B cell (primary cell): Measurements from ENCODE around the gene SFXN2. TPM values are rescaled to one million over a fixed set of nuclear protein-coding genes. Genes with fewer than 3 reads are reported as not detected.
A peak's percentile ranks its signal among the peaks of the same experiment; 100 is the strongest.

ENCODE experiments used
- ATAC-seq: fragments of 200-7000 bp; cut with Tn5 transposase; one replicate; pipeline ENCODE4 v1.10.0; 2021; ENCODE audit warnings: low read depth, mild to moderate bottlenecking, moderate number of reproducible peaks, moderate library complexity
- CTCF ChIA-PET: fragments of 350-600 bp; sonication (Branson Sonifier 250); formaldehyde crosslinking; loops from one replicate; lab custom pipeline; 2021; ENCODE audit warnings: antibody characterized with exemption, inconsistent platforms; lab: Charles Lee
- POLR2A ChIA-PET: fragments of 350-600 bp; sonication (Branson Sonifier 250); formaldehyde crosslinking; loops from one replicate; lab custom pipeline; 2021; ENCODE audit warnings: antibody characterized with exemption; lab: Charles Lee
- DNase-seq: peaks from one replicate; pipeline ENCODE4 v3.0.0; 2013
- H2AFZ ChIP-seq: 2 replicates; pipeline ENCODE4 v1.6.1; 2012; ENCODE audit warnings: mild to moderate bottlenecking, low read depth, low read length; ENCODE audit not compliant: insufficient read depth, poor library complexity, severe bottlenecking
- H3K27ac ChIP-seq, 2 donors: 1 replicate in 1 of 2; 2 replicates in 1 of 2; pipeline ENCODE4 v1.5.1; 2012 to 2013; ENCODE audit warnings: low read length in 2 of 2, mild to moderate bottlenecking in 2 of 2, moderate library complexity in 1 of 2
- H3K27me3 ChIP-seq, 4 experiments: fragments of 200-600 bp in 1 of 4; sonication (generic) in 1 of 4; replicated peaks in 1 of 4; 1 replicate in 2 of 4; 2 replicates in 2 of 4; pipeline versions ENCODE4 v1.6.1 to v1.7.0; 2013 to 2016; ENCODE audit warnings: low read length in 3 of 4, mild to moderate bottlenecking in 2 of 4, mixed read lengths in 1 of 4, moderate library complexity in 1 of 4; ENCODE audit not compliant: insufficient read depth in 4 of 4, control insufficient read depth in 3 of 4; ENCODE audit errors: control extremely low read depth in 1 of 4
- H3K36me3 ChIP-seq, 2 experiments: replicated peaks in 1 of 2; 1 replicate in 1 of 2; 2 replicates in 1 of 2; pipeline versions ENCODE4 v1.6.1 to v1.7.1; 2013; ENCODE audit warnings: low read length in 1 of 2; ENCODE audit not compliant: insufficient read depth in 2 of 2, control insufficient read depth in 1 of 2; ENCODE audit errors: control extremely low read depth in 1 of 2, extremely low read depth in 1 of 2
- H3K4me1 ChIP-seq, 2 donors: fragments of 200-600 bp in 1 of 2; sonication (generic) in 1 of 2; 1 replicate in 1 of 2; 2 replicates in 1 of 2; pipeline versions ENCODE4 v1.5.1 to v1.6.1; 2013 to 2017; ENCODE audit warnings: low read length in 2 of 2; ENCODE audit not compliant: control insufficient read depth in 2 of 2, insufficient read depth in 2 of 2
- H3K4me2 ChIP-seq: replicated peaks from 2 replicates; pipeline ENCODE3; 2012; ENCODE audit warnings: mild to moderate bottlenecking, low read depth, low read length; ENCODE audit not compliant: poor library complexity, severe bottlenecking
- H3K4me3 ChIP-seq, 5 experiments: fragments of 200-600 bp in 1 of 5; sonication (generic) in 1 of 5; 1 replicate in 3 of 5; 2 replicates in 2 of 5; pipeline versions ENCODE4 v1.5.1 to v1.7.0; 2011 to 2016; ENCODE audit warnings: low read length in 4 of 5, mild to moderate bottlenecking in 4 of 5, low read depth in 2 of 5, control low read depth in 1 of 5, moderate library complexity in 1 of 5; ENCODE audit not compliant: insufficient read depth in 1 of 5; ENCODE audit errors: control extremely low read depth in 1 of 5, extremely low read depth in 1 of 5
- H3K79me2 ChIP-seq: fragments of 200-600 bp; sonication (generic); one replicate; pipeline ENCODE4 v1.6.0; 2016; ENCODE audit warnings: low read length; ENCODE audit not compliant: control insufficient read depth, insufficient read depth
- H3K9ac ChIP-seq: fragments of 200-600 bp; sonication (generic); 2 replicates; pipeline ENCODE4 v1.6.1; 2017; ENCODE audit warnings: mild to moderate bottlenecking, low read length, moderate library complexity
- H3K9me3 ChIP-seq, 3 donors: one replicate each; pipeline versions ENCODE4 v1.6.1 to v1.7.1; 2013; ENCODE audit warnings: low read length in 2 of 3; ENCODE audit not compliant: control insufficient read depth in 2 of 3, insufficient read depth in 1 of 3; ENCODE audit errors: control extremely low read depth in 1 of 3
- H4K20me1 ChIP-seq: 2 replicates; pipeline ENCODE4 v1.6.0; 2012; ENCODE audit warnings: mild to moderate bottlenecking, low read length; ENCODE audit not compliant: insufficient read depth, control insufficient read depth, poor library complexity, severe bottlenecking
- H3K27ac Mint-ChIP-seq: one replicate; pipeline ENCODE4 v1.8.0; 2021; ENCODE audit warnings: mixed read lengths
- H3K27me3 Mint-ChIP-seq: one replicate; pipeline ENCODE4 v1.8.0; 2021; ENCODE audit warnings: mixed read lengths
- H3K4me1 Mint-ChIP-seq: one replicate; pipeline ENCODE4 v1.8.0; 2021; ENCODE audit warnings: mixed read lengths
- H3K4me3 Mint-ChIP-seq: one replicate; pipeline ENCODE4 v1.8.0; 2021; ENCODE audit warnings: mixed read lengths
- H3K9me3 Mint-ChIP-seq: one replicate; pipeline ENCODE4 v1.8.0; 2022; ENCODE audit warnings: mixed read lengths; ENCODE audit not compliant: insufficient read depth
- CTCF ChIP-seq: fragments of 200-600 bp; IDR thresholded peaks from one replicate; pipeline ENCODE4 v1.8.0; 2022; ENCODE audit warnings: antibody characterized with exemption, mild to moderate bottlenecking
- EZH2 ChIP-seq: IDR thresholded peaks from 2 replicates; pipeline ENCODE4 v1.6.1; 2012; ENCODE audit warnings: borderline replicate concordance, low read depth, mild to moderate bottlenecking, moderate library complexity, low read length; ENCODE audit not compliant: insufficient read depth, poor library complexity, severe bottlenecking
- WGBS: methylation state at CpG from one replicate; pipeline ENCODE4 v1.1.5; 2013; ENCODE audit warnings: missing lambda C conversion rate; ENCODE audit not compliant: insufficient coverage; 5-methylcytosine and 5-hydroxymethylcytosine counted together
- intact Hi-C: fragments of 100-400 bp; cut with micrococcal nuclease; formaldehyde crosslinking; loops from one replicate; pipeline ENCODE4 v1.10.0; 2022
- polyA plus RNA-seq: library from polyadenylated mRNA; depleted of rRNA; stranded (reverse); fragments of >200 nt; gene quantifications from 2 replicates; pipeline ENCODE4 v1.2.3, GENCODE V29; 2012
- total RNA-seq, 2 donors: library from RNA; stranded (reverse); fragments of 120-200 nt in 1 of 2; gene quantifications; 1 replicate in 1 of 2; 2 replicates in 1 of 2; pipeline versions ENCODE4 v1.2.3 to v1.2.4, GENCODE V29; 2013 to 2022

SFXN2 gene
- total and polyA plus RNA-seq, 2 donors (not counting 1 experiment from before 2014, with no cell fraction given): 8.1 to 23.5 TPM

DNA sequence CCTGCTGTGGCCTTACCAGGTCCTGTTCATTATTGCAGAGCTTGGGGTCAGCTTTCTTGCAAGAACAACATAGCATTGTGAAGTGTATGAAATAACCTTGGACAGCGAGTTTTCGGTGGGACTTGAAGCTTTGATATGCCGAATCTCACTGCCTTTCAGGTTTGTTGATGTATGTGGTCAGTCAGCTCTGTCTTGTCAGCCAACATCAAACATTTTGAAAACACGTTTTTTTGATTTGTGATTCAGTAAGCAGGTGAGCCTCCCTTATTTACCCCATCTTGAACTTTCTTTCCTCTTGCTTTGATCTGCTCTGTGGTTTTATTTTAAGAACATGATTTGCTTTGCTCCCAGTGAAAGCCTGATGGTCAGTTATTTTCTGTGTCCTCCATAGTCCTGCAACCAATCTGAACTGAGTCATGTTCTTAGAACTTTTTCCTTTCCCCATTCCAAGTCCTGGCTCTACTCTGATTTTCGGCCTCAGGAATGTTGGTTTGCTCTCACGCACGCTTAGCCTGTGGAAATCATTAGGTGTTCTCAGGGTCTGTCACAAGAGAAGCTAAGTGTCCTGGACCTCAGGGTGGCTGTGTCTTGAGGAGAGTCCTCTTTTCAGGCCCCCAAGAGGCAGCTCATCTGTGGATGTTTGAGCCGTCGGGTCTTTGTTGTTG lies 38.0 kb downstream of the SFXN2 start:
- Histone ChIP-seq H3K9me3 (no peaks in the 10 kb centered on the region), H3K4me3 (no peak overlapping the region), H3K4me1 (peaks cover 0 to 8% of the 10 kb centered on the region in 2 donors), H3K27me3 (no peaks in the 10 kb centered on the region), H3K9ac (no peak overlapping the region), H3K27ac (no peak overlapping the region), H3K36me3 (peaks cover 4 to 13% of the 10 kb centered on the region in 2 experiments), H3K79me2 (peaks cover 98% of the 10 kb centered on the region), H4K20me1 (peaks cover 63% of the 10 kb centered on the region), H3K4me2 (no peak overlapping the region), H2AFZ (no peak overlapping the region)
- ChIA-PET CTCF (interaction anchor here (0.6 to 1.4 kb wide), 5 partner anchors 14 to 492 kb away, joined by 3 to 9 read pairs (median 5); no protein-coding TSS in a partner anchor), POLR2A (no interaction called here)
- Mint-ChIP-seq H3K9me3 (no peaks in the 10 kb centered on the region), H3K4me1 (peaks cover 42% of the 10 kb centered on the region), H3K27me3 (no peaks in the 10 kb centered on the region), H3K27ac (no peak overlapping the region), H3K4me3 (no peak overlapping the region)
- no peak for ATAC-seq
- no peak for DNase-seq
- WGBS: 100% methylated on average over 3 of the region's 9 CpGs
- intact Hi-C loops: no loop called here
- TF ChIP-seq CTCF: no peak
- no peak for TF ChIP-seq EZH2

DNA sequence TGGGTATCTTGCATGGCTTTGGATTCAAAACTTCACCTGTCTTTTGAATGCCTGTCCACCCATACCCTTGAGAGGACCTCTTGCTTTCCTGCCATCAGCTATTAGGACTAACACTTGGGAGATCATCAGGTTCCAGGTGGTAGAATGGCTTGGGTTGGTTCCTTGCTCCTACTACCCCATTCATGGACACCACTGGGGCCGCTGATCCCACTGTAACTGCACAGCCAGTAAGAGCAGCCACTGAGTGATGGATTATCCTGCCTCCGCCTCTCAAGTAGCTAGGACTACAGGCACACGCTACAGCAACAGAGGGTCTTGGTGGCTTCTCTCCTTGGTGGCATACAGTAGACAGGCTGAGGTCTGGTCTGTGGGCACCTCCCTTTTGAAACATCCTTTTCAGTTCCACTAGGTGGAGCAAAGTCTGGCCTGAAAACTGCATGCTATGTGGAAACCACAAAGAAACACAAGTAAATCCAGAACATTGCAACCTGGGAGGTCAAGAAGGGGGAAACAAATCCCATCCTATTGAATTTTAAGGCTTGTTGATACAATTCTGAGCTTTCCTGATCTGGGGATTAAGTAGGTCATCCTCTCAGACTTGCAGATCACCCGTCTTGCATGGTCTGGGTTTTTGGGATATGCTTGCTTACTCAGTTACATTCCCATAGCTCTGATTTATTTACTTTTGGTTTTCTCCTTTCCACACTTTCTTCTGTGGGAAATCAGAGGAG lies 38.7 kb downstream of the SFXN2 start:
- peaks cover 65% of the 10 kb centered on the region for H4K20me1 ChIP-seq
- ChIA-PET CTCF (interaction anchor here (0.6 to 1.4 kb wide), 4 partner anchors 10 to 148 kb away, joined by 3 to 9 read pairs (median 4); no protein-coding TSS in a partner anchor), POLR2A (no interaction called here)
- no peaks in the 10 kb centered on the region for H3K27me3 ChIP-seq
- H3K4me2 ChIP-seq: no peak overlapping the region
- H3K9me3 ChIP-seq: no peaks in the 10 kb centered on the region
- Mint-ChIP-seq H3K9me3 (no peaks in the 10 kb centered on the region), H3K27me3 (no peaks in the 10 kb centered on the region), H3K4me1 (peaks cover 45% of the 10 kb centered on the region), H3K27ac (no peak overlapping the region), H3K4me3 (no peak overlapping the region)
- H3K9ac ChIP-seq: no peak overlapping the region
- peaks cover 97% of the 10 kb centered on the region for H3K79me2 ChIP-seq
- no peak for ATAC-seq
- H3K4me3 ChIP-seq: no peak overlapping the region
- H2AFZ ChIP-seq: no peak overlapping the region
- 96% methylated on average over 3 of the region's 4 CpGs for WGBS
- intact Hi-C loops: no loop called here
- H3K27ac ChIP-seq: no peak overlapping the region
- peak; percentile 26 for DNase-seq
- no peak for TF ChIP-seq EZH2
- peak; percentile 36 for TF ChIP-seq CTCF
- peaks cover 4 to 10% of the 10 kb centered on the region in 2 experiments for H3K36me3 ChIP-seq
- peaks cover 0 to 8% of the 10 kb centered on the region in 2 donors for H3K4me1 ChIP-seq
